ENCODE measurements around the gene TIMM10. TPM values are rescaled to one million over a fixed set of nuclear protein-coding genes. Genes with fewer than 3 reads are reported as not detected.

The TIMM10 gene
- total RNA-seq, 4 donors from 2014 or later = 16.8 to 39.6 (median 19.6) TPM

- Histone ChIP-seq H3K36me3 (no peaks in the 10 kb centered on the region), H3K9me3 (no peaks in the 10 kb centered on the region), H3K27ac (no peak overlapping the region), H3K27me3 (no peaks in the 10 kb centered on the region), H3K4me1 (no peaks in the 10 kb centered on the region), H3K4me3 (no peak overlapping the region)
- no peak for DNase-seq
- TF ChIP-seq CTCF (IDR thresholded peaks at IDR 0.05) (no peak), POLR2A (IDR thresholded peaks at IDR 0.05) (no peak)
These were observed 24.0 kb downstream of the TIMM10 start for GRCh38 chr11:57506522-57506921.

DNA sequence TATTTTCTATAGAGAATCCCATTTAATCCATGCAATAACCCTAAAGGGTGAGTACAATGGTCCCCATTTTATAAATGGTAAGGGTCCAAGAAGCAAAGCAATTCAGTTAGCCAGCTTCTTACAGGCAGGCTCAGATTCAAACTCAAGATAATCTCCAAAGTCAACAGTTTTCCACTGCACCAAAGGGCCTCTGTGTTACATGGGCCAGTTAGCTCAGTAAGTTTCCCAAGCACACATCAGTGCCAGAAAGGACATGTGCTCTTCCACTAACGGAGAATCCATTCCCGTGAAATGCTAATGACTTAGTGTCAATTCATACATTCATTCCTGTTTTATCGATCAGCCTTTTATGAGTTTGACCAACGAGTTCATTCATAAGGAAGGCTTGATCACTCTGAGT lies 26.0 kb downstream of the TIMM10 start:
- Histone ChIP-seq H3K9me3 (no peaks in the 10 kb centered on the region), H3K27me3 (no peaks in the 10 kb centered on the region), H3K27ac (no peak overlapping the region), H3K36me3 (no peaks in the 10 kb centered on the region), H3K4me1 (no peaks in the 10 kb centered on the region), H3K4me3 (no peak overlapping the region)
- no peak for DNase-seq
- no peak for TF ChIP-seq CTCF (IDR thresholded peaks at IDR 0.05)
- TF ChIP-seq POLR2A (IDR thresholded peaks at IDR 0.05) = no peak

- DNase-seq = no peak
- H3K4me3 ChIP-seq = no peak overlapping the region
- no peaks in the 10 kb centered on the region for H3K27me3 ChIP-seq
- H3K4me1 ChIP-seq = peaks cover 0 to 12% (median 2%) of the 10 kb centered on the region in 4 donors
- no peak for TF ChIP-seq CTCF (IDR thresholded peaks at IDR 0.05)
- no peak for TF ChIP-seq POLR2A (IDR thresholded peaks at IDR 0.05)
- H3K9me3 ChIP-seq = no peaks in the 10 kb centered on the region
- H3K27ac ChIP-seq = no peak overlapping the region
- no peaks in the 10 kb centered on the region for H3K36me3 ChIP-seq
These were observed 27.7 kb downstream of the TIMM10 start for GRCh38 chr11:57502870-57503269.

GRCh38 chr11:57502376-57502775 lies 28.2 kb downstream of the TIMM10 start:
- Histone ChIP-seq H3K4me1 (peaks cover 0 to 12% (median 2%) of the 10 kb centered on the region in 4 donors), H3K27me3 (no peaks in the 10 kb centered on the region), H3K36me3 (no peaks in the 10 kb centered on the region), H3K27ac (no peak overlapping the region), H3K9me3 (no peaks in the 10 kb centered on the region), H3K4me3 (no peak overlapping the region)
- no peak for TF ChIP-seq POLR2A (IDR thresholded peaks at IDR 0.05)
- no peak for TF ChIP-seq CTCF (IDR thresholded peaks at IDR 0.05)
- no peak for DNase-seq

GRCh38 chr11:57501953-57502352 lies 28.6 kb downstream of the TIMM10 start:
- H3K9me3 ChIP-seq = no peaks in the 10 kb centered on the region
- no peaks in the 10 kb centered on the region for H3K36me3 ChIP-seq
- H3K27ac ChIP-seq = no peak overlapping the region
- H3K27me3 ChIP-seq = no peaks in the 10 kb centered on the region
- H3K4me1 ChIP-seq = peaks cover 0 to 12% (median 2%) of the 10 kb centered on the region in 4 donors
- DNase-seq = no peak
- TF ChIP-seq CTCF (IDR thresholded peaks at IDR 0.05) (no peak), POLR2A (IDR thresholded peaks at IDR 0.05) (no peak)
- H3K4me3 ChIP-seq = no peak overlapping the region

- no peak overlapping the region for H3K27ac ChIP-seq
- H3K4me1 ChIP-seq = peaks cover 0 to 12% (median 2%) of the 10 kb centered on the region in 4 donors
- H3K36me3 ChIP-seq = no peaks in the 10 kb centered on the region
- DNase-seq = no peak
- H3K9me3 ChIP-seq = no peaks in the 10 kb centered on the region
- H3K4me3 ChIP-seq = no peak overlapping the region
- TF ChIP-seq CTCF (IDR thresholded peaks at IDR 0.05) = no peak
- no peak for TF ChIP-seq POLR2A (IDR thresholded peaks at IDR 0.05)
- H3K27me3 ChIP-seq = no peaks in the 10 kb centered on the region
These were observed 29.6 kb downstream of the TIMM10 start for GRCh38 chr11:57500926-57501325.
